Gastrocnemius medialis (tissue), 4 donors: ENCODE data around the gene PPP1R1A.

Experiments
- CTCF ChIP-seq, 5 experiments: fragments of 450-650 bp in 3 of 5; fragments of 200-600 bp in 2 of 5; sonication (generic) in 2 of 5; IDR thresholded peaks in 4 of 5; conservative IDR thresholded peaks in 1 of 5; 1 replicate in 4 of 5; 2 replicates in 1 of 5; pipeline ENCODE4 v1.5.1; 2016 to 2019; ENCODE audit warnings: antibody characterized with exemption in 5 of 5, mild to moderate bottlenecking in 3 of 5, moderate library complexity in 3 of 5
- POLR2A ChIP-seq, 2 donors: fragments of 450-650 bp; IDR thresholded peaks; one replicate each; pipeline ENCODE4 v1.6.1; 2017; ENCODE audit warnings: antibody characterized with exemption in 2 of 2, mild to moderate bottlenecking in 2 of 2, moderate library complexity in 2 of 2

GRCh38 chr12:54562750-54563356, 25.6 kb downstream of the PPP1R1A start:
- TF ChIP-seq POLR2A (IDR thresholded peaks at IDR 0.05), result no peak
- no peak for TF ChIP-seq CTCF (IDR thresholded peaks at IDR 0.05 in 4 of 5, conservative IDR thresholded peaks at IDR 0.05 in 1 of 5)
